CD4-positive, CD25-positive, alpha-beta regulatory T cell (primary cell): Measurements from ENCODE around the gene CERS6. TPM values are rescaled to one million over a fixed set of nuclear protein-coding genes. Genes with fewer than 3 reads are reported as not detected.

Experiments
- ATAC-seq, 2 donors: fragments of 150-1000 bp; cut with Tn5 transposase; one replicate each; pipeline ENCODE4 v1.10.0; 2021; ENCODE audit warnings: low read depth in 2 of 2, moderate number of reproducible peaks in 2 of 2, moderate library complexity in 1 of 2
- DNase-seq, 3 donors: peaks; one replicate each; pipeline versions ENCODE4 v3.0.0 to v3.0.0-alpha.2; 2012 to 2022; ENCODE audit warnings: mixed read lengths in 1 of 3
- H3K27ac ChIP-seq: one replicate; pipeline ENCODE4 v1.7.0; 2013; ENCODE audit warnings: mild to moderate bottlenecking, low read length; ENCODE audit not compliant: insufficient read depth, poor library complexity, severe bottlenecking
- H3K27me3 ChIP-seq: one replicate; pipeline ENCODE4 v1.7.0; 2013; ENCODE audit warnings: low read length; ENCODE audit not compliant: control insufficient read depth, insufficient read depth
- H3K36me3 ChIP-seq: one replicate; pipeline ENCODE4 v1.7.0; 2013; ENCODE audit warnings: mild to moderate bottlenecking, low read length, moderate library complexity; ENCODE audit not compliant: control insufficient read depth, insufficient read depth
- H3K4me1 ChIP-seq: 2 replicates; pipeline ENCODE4 v1.7.0; 2013; ENCODE audit warnings: mild to moderate bottlenecking, low read length; ENCODE audit not compliant: insufficient read depth, control insufficient read depth, poor library complexity, severe bottlenecking
- H3K4me3 ChIP-seq: one replicate; pipeline ENCODE4 v1.7.0; 2013; ENCODE audit warnings: low read depth, mild to moderate bottlenecking, low read length, moderate library complexity
- H3K9me3 ChIP-seq, 2 experiments: 1 replicate in 1 of 2; 2 replicates in 1 of 2; pipeline ENCODE4 v1.7.0; 2013; ENCODE audit warnings: low read length in 2 of 2, mild to moderate bottlenecking in 1 of 2, moderate library complexity in 1 of 2; ENCODE audit not compliant: control insufficient read depth in 2 of 2
- H3K27ac Mint-ChIP-seq, 3 donors: one replicate each; pipeline ENCODE4 v1.8.0; 2020 to 2022; ENCODE audit warnings: mild to moderate bottlenecking in 3 of 3, mixed read lengths in 3 of 3, moderate library complexity in 2 of 3
- H3K27me3 Mint-ChIP-seq: one replicate; pipeline ENCODE4 v1.8.0; 2022; ENCODE audit warnings: mild to moderate bottlenecking, mixed read lengths
- H3K36me3 Mint-ChIP-seq: one replicate; pipeline ENCODE4 v1.8.0; 2020; ENCODE audit warnings: mixed read lengths
- H3K4me1 Mint-ChIP-seq, 4 donors: one replicate each; pipeline ENCODE4 v1.8.0; 2020 to 2022; ENCODE audit warnings: mixed read lengths in 4 of 4, mild to moderate bottlenecking in 1 of 4
- H3K4me3 Mint-ChIP-seq, 4 donors: one replicate each; pipeline ENCODE4 v1.8.0; 2020 to 2022; ENCODE audit warnings: mild to moderate bottlenecking in 4 of 4, mixed read lengths in 4 of 4, moderate library complexity in 3 of 4
- H3K9me3 Mint-ChIP-seq, 7 donors: one replicate each; pipeline ENCODE4 v1.8.0; 2020 to 2022; ENCODE audit warnings: mixed read lengths in 7 of 7, mild to moderate bottlenecking in 3 of 7, moderate library complexity in 2 of 7
- polyA plus RNA-seq, 4 donors: library from polyadenylated mRNA; unstranded; fragments of 300-500 nt; fragmentation: Illumina TruSeq; gene quantifications; one replicate each; pipeline ENCODE4 v1.2.3, GENCODE V29; 2021
- total RNA-seq: library from RNA; stranded (reverse); gene quantifications from one replicate; pipeline ENCODE4 v1.2.3, GENCODE V29; 2022

Gene CERS6
- total and polyA plus RNA-seq, 5 donors from 2014 or later: 1.3 to 5.3 (median 3.6) TPM

- DNase-seq: no peak
- Histone ChIP-seq H3K9me3 (no peaks in the 10 kb centered on the region), H3K36me3 (no peaks in the 10 kb centered on the region), H3K27ac (no peak overlapping the region), H3K4me1 (peaks cover 4% of the 10 kb centered on the region), H3K27me3 (no peaks in the 10 kb centered on the region), H3K4me3 (no peak overlapping the region)
- Mint-ChIP-seq H3K4me3 (no peak overlapping the region), H3K27me3 (peaks cover 15% of the 10 kb centered on the region), H3K9me3 (no peaks in the 10 kb centered on the region), H3K4me1 (peaks cover 5 to 34% (median 14%) of the 10 kb centered on the region in 4 donors), H3K27ac (no peak overlapping the region), H3K36me3 (no peaks in the 10 kb centered on the region)
- ATAC-seq: no peak
Measured at GRCh38 chr2:168454737-168455644, 1.1 kb upstream of the CERS6 start.

GRCh38 chr2:168456521-168457189 lies 583 bp downstream of the CERS6 start:
- H3K27me3 Mint-ChIP-seq: peaks cover 17% of the 10 kb centered on the region
- peaks cover 5 to 35% (median 16%) of the 10 kb centered on the region in 4 donors for H3K4me1 Mint-ChIP-seq
- DNase-seq (peak; percentile 1 to 48 (median 23)), ATAC-seq (peak in 1 of 2 donors; percentile 33)
- H3K4me3 Mint-ChIP-seq: peak overlapping the region; percentile 79 to 91 (median 88)
- H3K9me3 Mint-ChIP-seq: no peaks in the 10 kb centered on the region
- H3K27ac ChIP-seq: no peak overlapping the region
- H3K36me3 Mint-ChIP-seq: no peaks in the 10 kb centered on the region
- H3K36me3 ChIP-seq: no peaks in the 10 kb centered on the region
- H3K9me3 ChIP-seq: no peaks in the 10 kb centered on the region
- peaks cover 4% of the 10 kb centered on the region for H3K4me1 ChIP-seq
- H3K27me3 ChIP-seq: no peaks in the 10 kb centered on the region
- H3K4me3 ChIP-seq: peak overlapping the region; percentile 73
- peak overlapping the region; percentile 7 to 66 (median 11) for H3K27ac Mint-ChIP-seq

- peaks cover 24% of the 10 kb centered on the region for H3K27me3 Mint-ChIP-seq
- peaks cover 5 to 35% (median 17%) of the 10 kb centered on the region in 4 donors for H3K4me1 Mint-ChIP-seq
- peaks cover 4% of the 10 kb centered on the region for H3K4me1 ChIP-seq
- no peaks in the 10 kb centered on the region for H3K36me3 ChIP-seq
- H3K9me3 Mint-ChIP-seq: no peaks in the 10 kb centered on the region
- H3K9me3 ChIP-seq: no peaks in the 10 kb centered on the region
- H3K27ac Mint-ChIP-seq: peak overlapping the region; percentile 7 to 66 (median 11)
- peak overlapping the region; percentile 79 to 91 (median 88) for H3K4me3 Mint-ChIP-seq
- no peak overlapping the region for H3K27ac ChIP-seq
- DNase-seq: peak in 1 of 3 donors; percentile 23
- no peak for ATAC-seq
- H3K36me3 Mint-ChIP-seq: no peaks in the 10 kb centered on the region
- H3K4me3 ChIP-seq: peak overlapping the region; percentile 73
- no peaks in the 10 kb centered on the region for H3K27me3 ChIP-seq
Measured at GRCh38 chr2:168457190-168457895, 1.3 kb downstream of the CERS6 start.

DNA sequence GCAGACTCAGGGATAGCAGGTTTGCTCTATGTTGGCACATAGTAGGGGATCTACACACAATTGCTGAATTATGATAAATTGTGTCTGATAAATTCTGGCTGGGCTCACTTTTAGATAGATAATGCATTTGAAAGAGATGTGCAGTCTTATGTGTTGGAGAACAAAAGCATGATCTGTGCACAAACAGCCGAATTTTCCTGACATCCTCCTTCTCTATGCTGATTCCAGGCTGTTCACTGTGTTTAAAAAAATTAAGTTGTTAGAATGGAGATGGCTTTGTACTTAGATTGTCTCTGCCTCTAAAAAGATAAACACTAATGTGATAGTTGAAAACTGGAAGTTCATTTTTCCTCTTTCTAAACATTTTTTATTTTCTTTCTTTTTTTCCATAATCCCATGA lies 2.1 kb downstream of the CERS6 start:
- Histone ChIP-seq H3K4me1 (peaks cover 4% of the 10 kb centered on the region), H3K27ac (no peak overlapping the region), H3K27me3 (no peaks in the 10 kb centered on the region), H3K4me3 (peak overlapping the region; percentile 73), H3K36me3 (no peaks in the 10 kb centered on the region), H3K9me3 (no peaks in the 10 kb centered on the region)
- Mint-ChIP-seq H3K4me1 (peaks cover 5 to 35% (median 17%) of the 10 kb centered on the region in 4 donors), H3K4me3 (peak overlapping the region; percentile 79 to 91 (median 88)), H3K36me3 (no peaks in the 10 kb centered on the region), H3K27ac (no peak overlapping the region), H3K9me3 (no peaks in the 10 kb centered on the region), H3K27me3 (peaks cover 24% of the 10 kb centered on the region)
- DNase-seq: no peak
- no peak for ATAC-seq

DNA sequence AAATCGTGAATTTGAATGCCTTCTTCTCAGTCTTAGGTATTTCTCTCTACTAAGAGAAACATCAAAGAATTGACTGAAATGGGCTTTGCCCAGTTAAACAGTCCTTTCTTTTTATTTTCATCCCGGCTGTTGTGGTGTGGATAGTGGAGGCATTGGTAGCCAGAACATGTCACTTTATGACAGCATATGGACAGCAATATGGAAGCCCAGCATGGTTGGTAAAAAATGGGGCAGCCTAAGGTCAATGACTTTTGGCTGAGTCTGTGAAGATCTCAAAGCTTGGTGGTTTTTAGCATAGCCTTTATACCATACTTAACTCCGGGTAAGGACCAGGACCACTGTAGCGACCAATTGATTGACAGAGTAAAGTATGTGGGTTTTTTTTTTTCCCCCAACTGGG lies 3.2 kb downstream of the CERS6 start:
- H3K9me3 Mint-ChIP-seq: no peaks in the 10 kb centered on the region
- H3K4me1 Mint-ChIP-seq: peaks cover 5 to 35% (median 17%) of the 10 kb centered on the region in 4 donors
- Histone ChIP-seq H3K9me3 (no peaks in the 10 kb centered on the region), H3K4me3 (no peak overlapping the region), H3K27me3 (no peaks in the 10 kb centered on the region), H3K27ac (no peak overlapping the region), H3K36me3 (no peaks in the 10 kb centered on the region), H3K4me1 (peaks cover 4% of the 10 kb centered on the region)
- H3K4me3 Mint-ChIP-seq: no peak overlapping the region
- no peaks in the 10 kb centered on the region for H3K36me3 Mint-ChIP-seq
- H3K27me3 Mint-ChIP-seq: peaks cover 24% of the 10 kb centered on the region
- no peak overlapping the region for H3K27ac Mint-ChIP-seq
- DNase-seq (no peak), ATAC-seq (no peak)

GRCh38 chr2:168460571-168460970 lies 4.5 kb downstream of the CERS6 start:
- Mint-ChIP-seq H3K27me3 (peaks cover 28% of the 10 kb centered on the region), H3K27ac (peak overlapping the region; percentile 2 to 60 (median 21)), H3K9me3 (no peaks in the 10 kb centered on the region), H3K4me1 (peaks cover 5 to 46% (median 21%) of the 10 kb centered on the region in 4 donors), H3K36me3 (no peaks in the 10 kb centered on the region), H3K4me3 (no peak overlapping the region)
- H3K4me1 ChIP-seq: peaks cover 3% of the 10 kb centered on the region
- DNase-seq (no peak), ATAC-seq (no peak)
- no peaks in the 10 kb centered on the region for H3K27me3 ChIP-seq
- no peaks in the 10 kb centered on the region for H3K9me3 ChIP-seq
- no peak overlapping the region for H3K4me3 ChIP-seq
- no peak overlapping the region for H3K27ac ChIP-seq
- no peaks in the 10 kb centered on the region for H3K36me3 ChIP-seq

GRCh38 chr2:168461178-168461941 lies 5.3 kb downstream of the CERS6 start:
- Mint-ChIP-seq H3K27ac (no peak overlapping the region), H3K4me1 (peaks cover 12 to 54% (median 23%) of the 10 kb centered on the region in 4 donors), H3K27me3 (peaks cover 28% of the 10 kb centered on the region), H3K4me3 (no peak overlapping the region), H3K36me3 (no peaks in the 10 kb centered on the region), H3K9me3 (no peaks in the 10 kb centered on the region)
- no peaks in the 10 kb centered on the region for H3K9me3 ChIP-seq
- no peak overlapping the region for H3K4me3 ChIP-seq
- ATAC-seq (no peak), DNase-seq (no peak)
- H3K27ac ChIP-seq: no peak overlapping the region
- H3K27me3 ChIP-seq: no peaks in the 10 kb centered on the region
- H3K36me3 ChIP-seq: no peaks in the 10 kb centered on the region
- no peaks in the 10 kb centered on the region for H3K4me1 ChIP-seq
